ENCODE results near the gene DHRS7B.

DHRS7B gene

GRCh38 chr17:21233581-21234347 lies 107.0 kb downstream of the DHRS7B start:
- no peak for FAIRE-seq
- DNase-seq (ENCODE audit: low spot score): no peak

DNA sequence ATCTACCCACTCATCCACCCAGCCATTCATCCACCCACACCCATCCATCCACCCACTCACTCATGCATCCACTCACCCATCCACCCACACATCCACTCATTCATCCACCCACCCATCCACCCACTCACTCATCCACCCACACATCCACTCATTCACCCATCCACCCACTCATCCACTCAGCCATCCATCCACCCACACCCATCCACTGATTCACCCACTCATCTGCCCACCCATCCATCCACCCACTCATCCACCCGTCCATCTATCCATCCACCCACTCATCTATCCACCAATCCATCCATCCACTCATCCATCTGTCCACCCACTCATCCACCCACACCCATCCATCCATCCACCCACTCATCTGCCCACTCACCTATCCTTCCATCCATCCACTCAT lies 109.2 kb downstream of the DHRS7B start:
- no peak for DNase-seq (ENCODE audit: low spot score)

DNA sequence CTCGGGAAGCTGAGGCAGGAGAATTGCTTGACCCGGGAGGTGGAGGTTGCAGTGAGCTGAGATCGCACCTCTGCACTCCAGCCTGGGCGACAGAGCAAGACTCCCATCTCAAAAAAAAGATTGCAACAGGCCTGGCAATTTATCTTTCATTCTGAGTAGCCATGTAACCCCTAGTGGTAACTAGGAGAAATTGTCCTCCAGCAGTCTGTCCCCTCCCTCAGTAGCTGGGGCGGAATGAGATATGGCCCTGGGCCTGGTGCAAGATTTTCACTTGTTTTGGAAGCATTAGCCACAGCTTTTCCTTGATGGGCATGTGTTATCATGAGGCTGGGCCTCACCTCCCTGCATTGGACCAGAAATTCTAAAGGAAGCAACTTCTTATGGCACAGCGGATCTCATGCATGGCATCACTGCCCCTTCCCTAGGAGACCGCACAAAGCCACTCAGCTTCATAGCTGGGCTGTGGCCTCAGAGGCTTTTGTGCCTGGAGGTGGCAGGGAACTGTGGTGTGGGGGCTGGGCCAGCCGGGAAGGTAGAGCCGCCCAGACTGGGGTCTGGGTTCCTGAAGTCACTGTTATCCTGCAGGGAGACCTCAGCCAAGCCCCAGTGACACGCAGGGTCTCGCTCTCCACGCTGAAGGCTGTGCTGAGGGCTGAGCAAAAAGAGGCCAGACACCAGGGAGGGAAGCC lies 113.1 kb downstream of the DHRS7B start:
- DNase-seq (ENCODE audit: low spot score) (peak; percentile 13), FAIRE-seq (no peak)

More for the DNA sequence above, 109.2 kb downstream of the DHRS7B start:
- FAIRE-seq: no peak

DNA sequence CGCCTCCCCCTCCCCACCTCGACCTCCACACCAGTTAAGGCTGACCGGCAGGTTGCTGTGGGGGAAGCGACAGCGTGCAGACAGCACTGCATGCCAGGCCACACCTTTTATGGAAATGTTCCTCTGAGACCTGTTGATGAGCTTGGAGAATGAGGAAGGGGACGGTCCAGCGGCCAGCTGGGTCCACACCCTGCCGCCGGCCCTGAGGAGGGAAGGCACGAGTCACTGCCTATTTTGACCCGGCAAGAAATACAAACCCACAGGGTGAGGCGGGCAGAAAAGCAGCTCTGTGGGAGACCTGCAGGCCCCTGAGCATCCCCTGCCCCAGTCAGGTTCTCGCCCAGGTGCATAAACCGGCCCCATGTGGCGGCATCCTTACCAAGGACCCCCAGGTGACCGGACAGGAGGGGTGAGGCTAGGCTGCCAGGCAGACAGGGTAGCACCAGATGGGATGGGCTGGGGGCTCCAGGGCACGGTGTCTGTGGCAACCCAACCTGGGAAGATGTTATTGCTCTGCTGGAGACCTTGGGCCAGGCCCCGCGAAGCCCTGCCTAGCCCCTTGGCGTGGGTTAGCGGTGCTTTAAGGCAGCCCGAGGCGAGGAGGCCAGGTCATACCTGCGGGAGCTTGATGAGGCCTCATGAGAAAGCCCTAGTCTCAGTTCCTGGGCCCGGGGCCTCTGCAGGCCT lies 113.7 kb downstream of the DHRS7B start:
- DNase-seq (ENCODE audit: low spot score) (no peak), FAIRE-seq (no peak)
